Femur (tissue), 1 donor: ENCODE measurements around the gene EHD2.
"Not testable (repeated sequence)": the region's sequence is repeated elsewhere in the genome, so short reads cannot be mapped to it uniquely, and the experiment has no call there.

ENCODE experiments used
- DNase-seq: peaks from one replicate; pipeline ENCODE4 v3.0.0-alpha.2; 2017

EHD2 gene

DNA sequence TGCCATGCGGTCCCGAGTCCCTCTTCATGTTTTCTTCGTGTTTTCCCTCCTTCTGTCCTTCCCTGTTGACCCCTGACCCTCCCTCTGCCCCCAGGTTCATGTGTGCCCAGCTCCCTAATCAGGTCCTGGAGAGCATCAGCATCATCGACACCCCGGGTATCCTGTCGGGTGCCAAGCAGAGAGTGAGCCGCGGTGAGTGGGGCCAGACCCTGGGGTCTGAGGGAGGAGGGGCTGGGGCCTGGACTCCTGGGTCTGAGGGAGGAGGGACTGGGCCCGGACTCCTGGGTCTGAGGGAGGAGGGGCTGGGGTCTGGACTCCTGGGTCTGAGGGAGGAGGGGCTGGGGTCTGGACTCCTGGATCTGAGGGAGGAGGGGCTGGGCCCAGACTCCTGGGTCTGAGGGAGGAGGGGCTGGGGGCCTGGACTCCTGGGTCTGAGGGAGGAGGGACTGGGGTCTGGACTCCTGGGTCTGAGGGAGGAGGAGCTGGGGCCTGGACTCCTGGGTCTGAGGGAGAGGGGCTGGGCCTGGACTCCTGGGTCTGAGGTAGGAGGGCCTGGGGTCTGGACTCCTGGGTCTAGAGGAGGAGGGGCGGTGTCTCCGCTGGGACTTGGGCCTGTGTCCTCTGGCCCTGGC lies 5.3 kb downstream of the EHD2 start:
- not testable (repeated sequence) for DNase-seq

DNA sequence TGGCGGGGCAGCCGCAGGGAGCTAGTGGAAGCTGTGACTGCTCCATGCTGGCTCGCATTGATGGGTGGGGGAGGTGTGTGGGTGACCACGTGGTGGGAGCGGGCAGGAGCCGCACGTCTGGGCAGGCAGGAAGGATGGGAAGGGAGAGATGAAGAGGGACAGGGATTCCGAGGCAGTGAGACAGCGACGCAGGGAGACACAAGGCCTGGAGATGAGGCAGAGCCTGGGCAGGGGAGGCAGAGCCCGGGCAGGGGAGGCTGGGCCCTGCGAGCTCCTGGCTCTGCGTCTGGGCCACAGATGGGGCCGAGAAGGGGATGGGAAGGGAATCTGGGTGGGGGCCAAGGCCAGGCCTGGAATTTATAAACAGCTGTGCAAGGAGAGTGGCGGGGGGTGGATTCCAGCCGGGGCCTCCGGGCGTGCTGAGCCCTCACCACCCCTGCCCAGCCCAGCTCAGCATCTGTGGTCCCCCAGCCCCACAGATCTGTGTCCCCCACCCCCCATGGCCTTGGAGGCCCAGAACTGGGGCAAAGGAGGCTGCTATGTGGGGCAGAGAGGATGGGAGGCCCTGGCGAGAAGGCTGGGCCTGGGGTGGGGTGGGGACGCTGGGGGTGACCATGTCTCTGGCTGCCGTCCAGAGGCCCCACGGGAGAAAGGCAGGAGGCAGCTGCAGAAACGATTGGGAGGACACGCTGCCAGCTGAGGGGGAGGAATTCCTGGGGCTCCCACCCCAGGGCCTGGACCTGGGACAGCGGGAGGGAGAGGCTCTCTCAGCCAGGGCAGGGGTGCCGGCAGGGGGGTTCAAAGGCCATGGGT lies 6.0 kb downstream of the EHD2 start:
- DNase-seq = peak; percentile 96

DNA sequence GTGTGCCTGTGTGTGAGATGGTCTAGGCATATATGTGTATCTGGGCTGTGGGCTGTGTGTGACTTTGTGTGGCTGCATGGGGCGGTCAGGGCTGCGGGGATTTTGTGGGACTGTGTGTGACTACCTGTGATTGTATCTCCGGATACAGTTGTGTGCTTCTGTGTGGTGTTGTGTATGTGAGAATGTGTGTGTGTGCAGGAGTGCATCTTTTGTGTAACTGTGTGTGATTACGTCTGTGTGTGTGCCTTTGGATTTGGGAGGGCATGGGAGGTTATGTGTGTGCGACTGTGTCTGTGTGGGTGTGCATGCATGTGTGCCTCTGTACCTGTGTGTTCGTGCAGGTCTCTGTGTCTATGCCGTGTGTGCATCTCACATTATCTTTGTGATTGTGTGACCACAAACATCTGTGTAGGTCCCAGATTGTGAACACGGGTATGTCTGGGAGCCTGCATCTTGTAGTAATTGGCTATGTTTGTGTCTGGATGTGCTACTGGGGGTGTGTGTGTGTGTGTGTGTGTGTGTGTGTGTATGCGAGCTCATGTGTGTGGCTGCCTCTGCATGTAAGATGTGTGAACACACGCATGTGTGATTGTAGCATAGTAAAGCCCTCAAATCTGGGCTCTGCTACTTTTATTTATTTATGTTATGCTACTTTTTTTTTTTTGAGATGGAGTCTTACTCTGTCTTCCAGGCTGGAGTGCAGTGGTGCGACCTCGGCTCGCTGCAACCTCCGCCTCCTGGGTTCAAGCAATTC lies 7.6 kb downstream of the EHD2 start:
- DNase-seq = no peak

DNA sequence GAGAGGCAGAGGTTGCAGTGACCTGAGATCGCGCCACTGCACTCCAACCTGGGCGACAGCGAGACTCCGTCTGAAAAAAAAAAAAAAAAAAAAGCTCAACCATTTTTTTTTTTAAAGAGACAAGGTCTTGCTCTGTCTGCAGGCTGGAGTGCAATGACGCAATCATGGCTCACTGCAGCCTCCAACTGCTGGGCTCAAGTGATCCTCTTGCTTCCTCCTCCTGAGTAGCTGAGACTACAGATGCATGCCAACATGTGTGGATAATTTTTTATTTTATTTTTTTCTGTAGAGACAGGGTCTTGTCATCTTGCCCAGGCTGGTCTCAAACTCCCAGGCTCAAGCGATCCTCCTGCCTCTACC lies 10.3 kb downstream of the EHD2 start:
- peak; percentile 76 for DNase-seq

DNA sequence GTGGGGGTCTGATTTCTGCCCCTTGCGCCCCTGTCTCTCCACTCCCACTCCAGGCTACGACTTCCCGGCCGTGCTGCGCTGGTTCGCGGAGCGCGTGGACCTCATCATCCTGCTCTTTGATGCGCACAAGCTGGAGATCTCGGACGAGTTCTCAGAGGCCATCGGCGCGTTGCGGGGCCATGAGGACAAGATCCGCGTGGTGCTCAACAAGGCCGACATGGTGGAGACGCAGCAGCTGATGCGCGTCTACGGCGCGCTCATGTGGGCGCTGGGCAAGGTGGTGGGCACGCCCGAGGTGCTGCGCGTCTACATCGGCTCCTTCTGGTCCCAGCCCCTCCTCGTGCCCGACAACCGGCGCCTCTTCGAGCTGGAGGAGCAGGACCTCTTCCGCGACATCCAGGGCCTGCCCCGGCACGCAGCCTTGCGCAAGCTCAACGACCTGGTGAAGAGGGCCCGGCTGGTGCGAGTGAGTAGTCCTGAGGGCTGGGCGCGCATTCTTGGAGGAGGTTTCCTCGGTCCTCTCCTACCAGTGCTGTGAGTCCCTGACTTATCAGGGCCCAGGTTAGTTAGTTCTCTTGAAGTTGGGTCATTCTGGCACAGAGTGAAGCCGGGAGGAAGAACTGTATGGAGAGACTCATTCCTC lies 12.7 kb downstream of the EHD2 start:
- no peak for DNase-seq

DNA sequence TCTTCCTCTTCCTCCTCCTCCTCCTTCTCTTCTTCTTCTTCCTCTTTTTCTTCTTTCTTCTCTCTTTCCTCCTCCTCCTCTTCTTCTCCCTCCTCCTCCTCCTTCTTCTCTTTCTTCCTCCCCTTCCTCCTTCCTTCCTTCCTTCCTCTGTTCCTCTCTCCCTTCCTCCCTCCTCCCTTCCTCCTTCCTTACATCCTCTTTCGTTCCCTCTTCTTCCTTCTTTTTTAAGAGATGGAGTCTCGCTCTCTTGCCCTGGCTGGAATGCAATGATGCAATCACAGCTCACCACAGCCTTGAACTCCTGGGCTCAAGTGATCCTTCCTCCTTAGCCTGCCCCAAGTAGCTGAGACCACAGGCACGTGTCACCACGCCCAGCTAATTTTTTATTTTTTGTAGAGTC lies 13.2 kb downstream of the EHD2 start:
- DNase-seq = no peak

DNA sequence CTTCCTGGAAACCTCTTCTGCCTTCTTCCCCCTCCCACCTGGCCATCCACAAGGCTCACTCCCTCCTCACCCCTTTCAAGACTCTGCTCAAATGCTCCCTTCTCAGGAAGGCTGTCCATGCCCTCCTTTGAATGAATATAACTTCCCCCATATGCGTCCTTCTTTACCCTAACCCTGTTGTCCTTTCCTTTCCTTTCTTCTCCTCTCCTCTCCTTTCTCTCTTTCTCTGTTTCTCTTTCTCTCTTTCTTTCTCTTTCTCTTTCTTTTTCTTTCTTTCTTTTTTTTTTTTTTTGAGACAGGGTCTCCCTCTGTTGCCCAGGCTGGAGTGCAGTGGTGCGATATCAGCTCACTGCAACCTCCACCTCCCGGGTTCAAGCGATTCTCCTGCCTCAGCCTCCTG lies 15.1 kb downstream of the EHD2 start:
- DNase-seq = not testable (repeated sequence)

DNA sequence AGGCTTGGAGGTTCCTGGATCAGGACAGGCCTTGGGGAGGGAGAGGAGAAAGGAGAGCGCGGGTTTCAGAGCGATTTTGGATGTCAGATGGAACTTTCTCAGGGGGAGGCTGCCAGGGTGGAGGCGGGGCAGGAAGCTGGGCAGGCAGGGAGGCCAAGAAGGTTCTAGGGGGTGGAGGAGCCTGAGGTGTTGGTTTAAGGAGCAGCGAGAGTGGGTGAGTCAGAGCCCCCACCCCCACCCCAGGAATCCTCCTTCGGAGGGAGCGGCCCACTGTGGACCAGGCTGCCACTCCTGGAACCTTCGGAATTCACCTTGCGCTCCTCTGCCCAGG lies 16.2 kb downstream of the EHD2 start:
- peak; percentile 80 for DNase-seq

DNA sequence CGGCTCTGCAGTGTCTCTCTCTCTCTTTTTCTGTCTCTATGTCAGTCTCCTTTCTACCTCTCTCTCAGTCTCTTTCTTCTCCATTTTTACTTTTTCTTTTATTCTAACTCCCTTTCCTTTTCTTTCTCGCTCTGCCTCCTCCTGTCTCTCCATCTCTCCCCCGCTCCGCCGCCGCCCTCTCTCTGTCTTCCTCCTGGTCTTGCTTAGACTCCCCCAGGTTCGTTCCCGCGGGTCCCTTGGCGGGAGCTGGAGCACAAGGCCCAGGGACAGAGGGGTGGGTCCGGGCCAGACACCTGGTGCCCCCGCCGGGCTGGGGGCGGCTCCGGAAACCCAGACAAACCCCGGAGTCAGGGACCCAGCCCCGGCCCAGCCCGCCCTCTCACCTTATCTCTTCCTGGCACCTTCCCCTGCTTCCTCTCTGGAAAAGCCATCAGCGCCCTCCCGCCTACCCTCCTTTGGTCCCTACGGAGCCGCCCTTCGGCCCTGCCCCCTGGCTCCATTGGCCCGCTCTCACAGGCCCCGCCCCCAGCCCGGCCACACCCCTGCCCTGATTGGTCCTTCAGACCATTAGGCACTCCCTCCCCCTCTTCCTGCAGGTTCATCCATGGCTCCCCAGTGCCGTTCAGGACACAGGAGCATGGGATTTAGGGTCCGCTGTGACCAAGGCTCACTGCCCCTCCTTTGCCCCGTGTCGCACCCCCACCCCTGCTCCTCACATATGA lies 16.7 kb downstream of the EHD2 start:
- peak; percentile 60 for DNase-seq

DNA sequence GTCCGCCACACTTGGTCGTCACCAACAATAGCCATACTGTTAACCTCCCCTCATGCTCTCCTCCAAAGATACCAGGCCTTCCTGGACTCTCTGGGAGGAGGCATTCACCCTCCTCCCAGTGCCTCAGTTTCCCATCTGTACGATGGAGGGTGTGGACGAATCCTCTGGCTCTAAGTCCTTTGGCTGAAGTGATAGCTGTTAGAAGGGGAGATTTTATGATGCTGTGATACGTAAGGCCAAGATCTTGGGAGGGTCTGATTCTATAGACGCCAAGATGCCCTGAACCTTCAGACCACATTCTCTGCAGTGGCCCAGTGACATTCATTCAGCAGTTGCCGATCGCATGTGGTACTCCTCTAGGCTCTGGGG lies 17.3 kb downstream of the EHD2 start:
- DNase-seq = no peak

DNA sequence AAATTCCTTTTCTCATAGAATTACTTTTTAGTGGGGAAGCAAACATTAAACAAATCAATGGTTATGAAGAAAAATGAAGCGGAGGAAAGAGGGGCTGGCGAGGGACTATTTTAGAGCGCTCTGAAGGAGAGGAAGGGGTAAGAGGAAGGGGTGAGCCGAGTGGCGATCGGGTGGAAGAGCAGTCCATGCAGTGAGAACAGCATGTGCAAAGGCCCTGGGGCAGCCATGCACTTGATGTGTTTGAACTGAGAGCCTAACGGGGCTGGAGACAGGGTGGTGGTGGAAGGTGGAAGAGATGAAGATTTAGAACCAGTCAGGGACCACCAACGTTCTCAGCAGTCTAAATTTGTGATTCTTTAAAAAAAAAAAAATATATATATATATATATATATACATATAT lies 17.7 kb downstream of the EHD2 start:
- DNase-seq = no peak

DNA sequence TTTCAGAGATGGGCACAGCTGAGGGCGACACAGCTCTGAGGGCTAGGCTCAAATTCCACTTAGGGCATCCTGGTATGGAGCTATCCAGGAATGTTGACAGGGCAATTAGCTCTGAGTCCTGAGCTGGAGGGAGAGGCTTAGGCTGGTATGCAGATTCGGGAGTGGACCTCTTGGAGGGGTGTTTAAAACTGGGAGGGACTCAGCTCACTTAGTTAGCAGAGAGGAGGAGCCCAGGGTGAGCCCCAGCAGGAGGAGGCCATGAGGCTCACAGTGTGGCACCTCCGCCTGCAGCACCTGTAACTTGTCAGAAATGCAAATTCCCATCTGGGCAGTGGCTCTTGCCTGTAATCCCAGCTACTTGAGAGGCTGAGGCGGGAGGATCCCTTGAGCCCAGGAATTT lies 21.9 kb downstream of the EHD2 start:
- no peak for DNase-seq

DNA sequence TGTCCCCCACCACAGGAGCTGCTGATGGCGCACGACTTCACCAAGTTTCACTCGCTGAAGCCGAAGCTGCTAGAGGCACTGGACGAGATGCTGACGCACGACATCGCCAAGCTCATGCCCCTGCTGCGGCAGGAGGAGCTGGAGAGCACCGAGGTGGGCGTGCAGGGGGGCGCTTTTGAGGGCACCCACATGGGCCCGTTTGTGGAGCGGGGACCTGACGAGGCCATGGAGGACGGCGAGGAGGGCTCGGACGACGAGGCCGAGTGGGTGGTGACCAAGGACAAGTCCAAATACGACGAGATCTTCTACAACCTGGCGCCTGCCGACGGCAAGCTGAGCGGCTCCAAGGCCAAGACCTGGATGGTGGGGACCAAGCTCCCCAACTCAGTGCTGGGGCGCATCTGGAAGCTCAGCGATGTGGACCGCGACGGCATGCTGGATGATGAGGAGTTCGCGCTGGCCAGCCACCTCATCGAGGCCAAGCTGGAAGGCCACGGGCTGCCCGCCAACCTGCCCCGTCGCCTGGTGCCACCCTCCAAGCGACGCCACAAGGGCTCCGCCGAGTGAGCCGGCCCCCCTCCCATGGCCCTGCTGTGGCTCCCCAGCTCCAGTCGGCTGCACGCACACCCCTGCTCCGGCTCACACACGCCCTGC lies 27.8 kb downstream of the EHD2 start:
- DNase-seq = peak; percentile 34

DNA sequence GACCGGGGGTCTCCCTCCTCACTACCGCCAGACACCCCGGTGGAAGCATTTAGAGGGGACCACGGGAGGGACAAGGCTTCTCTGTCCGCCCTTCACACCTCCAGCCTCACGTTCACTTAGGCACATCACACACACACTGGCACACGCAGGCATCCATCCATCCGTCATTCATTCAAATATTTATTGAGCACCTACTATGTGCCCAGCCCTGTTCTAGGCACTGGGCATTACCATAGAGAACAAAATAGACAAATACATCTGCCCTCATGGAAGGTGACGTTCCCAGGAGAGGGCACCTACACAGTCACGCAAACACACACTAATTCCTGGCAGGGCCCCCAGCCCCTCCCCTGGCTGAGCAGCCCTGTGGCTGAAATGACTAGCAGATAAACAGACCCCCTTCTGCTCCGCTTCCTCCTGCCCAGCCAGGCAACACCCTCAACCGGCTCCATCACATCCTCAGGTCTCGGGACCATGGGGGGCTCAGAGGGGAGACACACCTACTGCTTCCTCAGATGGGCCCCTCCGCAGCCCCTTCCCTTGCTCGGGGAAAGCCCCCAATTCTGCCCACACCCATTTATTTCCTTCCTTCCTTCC lies 28.4 kb downstream of the EHD2 start:
- peak; percentile 43 for DNase-seq

DNA sequence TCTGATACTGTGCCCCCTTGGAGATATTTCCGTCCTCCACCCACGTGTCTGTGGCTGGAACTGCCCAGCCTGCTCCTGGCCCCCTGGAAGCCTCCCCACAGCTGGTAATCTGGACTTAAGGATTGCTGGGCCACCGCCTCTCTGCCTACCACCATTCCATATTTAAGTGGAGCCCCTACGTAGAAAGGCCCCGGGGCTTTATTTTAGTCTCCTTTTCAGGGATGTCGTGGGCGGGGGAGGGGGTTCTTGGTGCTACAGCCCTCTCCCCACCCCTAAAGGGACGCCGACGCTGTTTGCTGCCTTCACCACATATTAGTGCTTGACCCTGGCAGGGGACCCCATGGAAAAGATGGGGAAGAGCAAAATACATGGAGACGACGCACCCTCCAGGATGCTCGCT lies 29.4 kb downstream of the EHD2 start:
- DNase-seq = peak; percentile 66

DNA sequence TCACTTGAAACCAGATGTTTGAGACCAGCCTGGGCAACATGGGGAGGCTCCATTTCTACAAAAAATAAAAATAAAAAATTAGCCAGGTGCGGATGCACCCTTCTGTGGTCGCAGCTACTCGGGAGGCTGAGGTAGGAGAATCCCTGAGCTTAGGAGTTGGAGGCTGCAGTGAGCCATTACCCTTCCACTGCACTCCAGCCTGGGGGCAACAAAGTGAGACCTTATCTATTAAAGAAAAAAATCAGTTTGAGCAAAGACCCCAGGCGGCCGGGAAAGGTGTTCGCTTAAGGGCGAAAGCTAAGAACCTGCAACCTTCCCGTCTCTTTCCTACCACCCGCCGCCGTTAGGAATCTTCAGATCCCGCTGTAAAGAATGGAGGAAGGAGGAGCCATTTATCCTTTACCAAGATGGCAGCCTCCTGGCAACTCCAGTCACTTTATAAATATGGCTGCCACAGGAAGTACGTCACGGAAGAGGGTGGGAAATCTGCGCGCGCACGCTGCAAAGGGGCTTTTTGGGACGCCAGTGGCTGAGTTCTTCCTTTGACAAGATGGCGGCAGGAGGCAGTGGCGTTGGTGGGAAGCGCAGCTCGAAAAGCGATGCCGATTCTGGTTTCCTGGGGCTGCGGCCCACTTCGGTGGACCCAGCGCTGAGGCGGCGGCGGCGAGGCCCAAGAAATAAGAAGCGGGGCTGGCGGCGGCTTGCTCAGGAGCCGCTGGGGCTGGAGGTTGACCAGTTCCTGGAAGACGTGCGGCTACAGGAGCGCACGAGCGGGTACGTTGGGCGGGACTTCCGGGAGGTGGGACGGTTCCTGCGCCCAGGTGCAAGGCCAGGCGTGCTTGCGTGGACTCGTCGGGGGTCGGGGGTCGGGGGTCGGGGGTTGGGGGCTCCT lies 32.0 kb downstream of the EHD2 start, which contains the start of gene NOP53:
TSS of gene NOP53 (plus strand) at position 537 of the 892 bp plus-strand sequence. CDS start at position 551, 14 bp downstream.
- peak; percentile 99 for DNase-seq

DNA sequence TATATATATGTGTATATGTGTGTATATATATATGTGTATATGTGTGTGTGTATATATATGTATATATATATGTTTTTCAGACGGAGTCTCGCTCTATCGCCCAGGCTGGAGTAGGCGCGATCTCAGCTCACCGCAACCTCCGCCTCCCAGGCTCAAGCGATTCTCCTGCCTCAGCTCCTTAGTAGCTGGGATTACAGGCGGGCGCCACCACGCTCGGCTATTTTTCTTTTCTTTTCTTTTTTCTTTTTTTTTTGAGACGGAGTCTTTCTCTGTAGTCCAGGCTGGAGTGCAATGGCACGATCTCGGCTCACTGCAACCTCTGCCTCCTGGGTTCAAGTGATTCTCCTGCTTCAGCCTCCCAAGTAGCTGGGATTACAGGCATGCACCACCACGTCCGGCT lies 32.9 kb downstream of the EHD2 start:
- not testable (repeated sequence) for DNase-seq

DNA sequence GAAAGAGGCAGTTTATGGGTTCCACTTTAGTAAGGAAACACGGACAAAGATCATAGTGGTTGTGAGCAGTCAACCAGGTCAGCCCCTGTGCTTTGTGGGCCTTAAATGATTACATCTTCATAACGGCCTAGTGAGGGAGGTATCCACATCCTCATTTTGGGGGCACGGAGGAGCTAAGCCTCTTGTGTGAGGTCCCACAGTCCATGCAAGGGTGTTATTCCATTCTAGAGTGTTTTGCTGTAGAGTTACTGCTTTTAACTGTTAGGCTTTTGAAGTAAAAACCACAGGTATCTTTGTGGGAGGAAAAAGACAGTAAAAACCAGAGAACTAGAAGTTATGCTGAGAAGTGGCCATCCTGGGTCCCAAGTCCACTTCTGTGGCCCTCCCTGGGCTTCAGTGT lies 36.1 kb downstream of the EHD2 start:
- no peak for DNase-seq

DNA sequence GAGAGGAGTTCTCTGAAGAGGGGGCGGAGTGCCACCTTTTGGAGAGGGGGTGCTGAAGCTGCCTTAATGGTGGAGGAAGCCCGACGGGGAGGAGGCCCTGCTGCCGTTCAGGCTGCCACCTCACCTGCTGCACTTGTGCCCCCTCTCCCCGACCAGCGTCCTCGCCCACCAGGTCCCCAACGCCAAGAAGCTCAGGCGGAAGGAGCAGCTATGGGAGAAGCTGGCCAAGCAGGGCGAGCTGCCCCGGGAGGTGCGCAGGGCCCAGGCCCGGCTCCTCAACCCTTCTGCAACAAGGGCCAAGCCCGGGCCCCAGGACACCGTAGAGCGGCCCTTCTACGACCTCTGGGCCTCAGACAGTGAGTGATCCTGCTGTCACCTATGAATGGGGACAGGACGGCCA lies 37.5 kb downstream of the EHD2 start:
- no peak for DNase-seq

DNA sequence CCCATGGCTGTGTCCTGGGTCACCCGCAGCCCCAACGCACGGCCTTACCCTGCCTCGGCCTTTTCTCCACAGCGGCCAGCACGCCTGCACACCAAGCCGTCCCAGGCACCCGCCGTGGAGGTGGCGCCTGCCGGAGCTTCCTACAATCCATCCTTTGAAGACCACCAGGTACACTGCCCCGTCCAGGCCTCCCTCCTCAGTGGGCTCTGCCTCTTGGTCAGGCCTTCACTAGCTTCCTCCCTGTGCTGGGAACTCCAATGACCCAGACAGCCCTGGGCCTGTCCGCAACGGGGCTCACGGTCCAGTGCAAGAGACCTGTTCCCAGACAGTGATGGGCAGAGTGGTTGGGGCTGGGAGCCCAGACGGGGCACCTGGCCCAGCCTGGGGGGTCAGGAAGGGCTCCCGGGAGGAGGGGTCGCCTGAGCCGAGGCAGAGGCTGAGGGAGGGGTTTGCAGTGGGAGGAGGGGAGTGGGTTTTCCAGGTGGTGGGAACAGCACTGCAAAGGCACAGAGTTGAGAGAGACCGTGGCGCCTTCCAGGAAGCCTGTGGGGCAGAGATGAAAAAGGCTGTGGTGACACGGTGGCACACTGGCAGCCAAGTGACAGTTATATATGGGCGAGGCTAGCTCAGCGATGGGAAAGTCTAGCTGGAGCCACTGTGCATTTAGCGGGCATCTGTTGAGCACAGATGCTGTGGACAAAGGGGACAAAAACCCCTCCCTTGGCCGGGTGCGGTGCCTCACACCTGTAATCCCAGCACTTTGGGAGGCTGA lies 39.4 kb downstream of the EHD2 start:
- no peak for DNase-seq
